Mucosa of descending colon (tissue), 3 donors: ENCODE data around the gene TPM1. TPM values are rescaled to one million over a fixed set of nuclear protein-coding genes. Genes with fewer than 3 reads are reported as not detected.

Experiments
- ATAC-seq: fragments of 200-7000 bp; cut with Tn5 transposase; one replicate; pipeline ENCODE4 v1.9.1; 2020; ENCODE audit warnings: mild to moderate bottlenecking, moderate library complexity
- DNase-seq, 3 donors: peaks; one replicate each; pipeline ENCODE4 v3.0.0-alpha.2; 2020
- H3K36me3 ChIP-seq: fragments of 200-600 bp; one replicate; pipeline ENCODE4 v1.8.0; 2021; ENCODE audit warnings: low read depth, mild to moderate bottlenecking
- H3K4me1 ChIP-seq: fragments of 200-600 bp; one replicate; pipeline ENCODE4 v1.8.0; 2021; ENCODE audit warnings: low read depth, mild to moderate bottlenecking
- H3K4me3 ChIP-seq: fragments of 200-600 bp; one replicate; pipeline ENCODE4 v1.8.0; 2021; ENCODE audit warnings: mild to moderate bottlenecking
- H3K9me3 ChIP-seq: fragments of 200-600 bp; one replicate; pipeline ENCODE4 v1.8.0; 2021; ENCODE audit warnings: mild to moderate bottlenecking
- intact Hi-C, 2 donors: fragments of 100-400 bp; cut with DNase I in 1 of 2; cut with micrococcal nuclease in 1 of 2; formaldehyde crosslinking; loops; one replicate each; pipeline versions ENCODE4 v1.11.0 to v1.11.1; 2022; cut with DNase I, micrococcal nuclease
- total RNA-seq, 3 donors: library from RNA; stranded (reverse); fragmentation: NEBNext Ultra II Directional in 2 of 3; extraction: Animal tissue kit (Norgen Biotek cat#: 25700) in 2 of 3; gene quantifications; one replicate each; pipeline versions ENCODE4 v1.2.1 to v1.2.4, GENCODE V29; 2021 to 2023
- TF ChIP-seq, protein P1 (sequence below): fragments of 200-600 bp; IDR thresholded peaks from one replicate; pipeline ENCODE4 v1.8.0; 2022; ENCODE audit warnings: antibody characterized with exemption, mild to moderate bottlenecking
- donor health status: DM: no; HTN: no; CAD: no; lungs with moderate emphysema.
- donor health status: DM: no; HTN: no; CAD: no.
- donor health status: DM: no; HTN: yes; CAD: no.

Gene TPM1
- total RNA-seq, 3 donors from 2014 or later, result 613 to 1,704 (median 696) TPM

DNA sequence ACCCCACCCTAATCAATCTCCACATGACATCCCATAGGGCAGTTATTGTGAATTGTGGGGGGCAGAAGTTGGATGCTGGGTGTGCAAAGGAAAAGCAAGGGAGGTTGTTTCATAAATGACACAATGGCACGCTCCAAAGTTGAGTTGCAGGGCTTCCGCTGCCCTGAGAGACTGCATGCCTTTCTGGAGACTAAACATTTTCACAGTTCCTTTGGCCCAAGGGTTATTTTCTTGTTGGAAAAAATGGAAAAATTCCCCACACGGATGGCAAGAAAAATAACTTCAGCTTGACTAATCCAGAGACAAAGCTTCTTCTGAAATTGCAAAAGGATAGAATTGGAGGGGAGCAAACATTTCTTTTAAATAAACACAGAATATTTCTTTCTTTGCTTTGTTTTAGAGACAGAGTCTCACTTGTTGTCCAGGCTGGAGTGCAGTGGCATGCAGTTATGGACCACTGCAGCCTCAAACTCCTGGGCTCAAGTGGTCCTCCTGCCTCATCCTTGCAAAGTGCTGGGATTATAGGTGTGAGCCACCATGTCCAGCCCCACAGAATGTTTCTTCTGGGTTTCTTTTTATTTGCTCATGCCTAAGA, 19.1 kb upstream of the TPM1 start:
- TF ChIP-seq, protein P1, sequence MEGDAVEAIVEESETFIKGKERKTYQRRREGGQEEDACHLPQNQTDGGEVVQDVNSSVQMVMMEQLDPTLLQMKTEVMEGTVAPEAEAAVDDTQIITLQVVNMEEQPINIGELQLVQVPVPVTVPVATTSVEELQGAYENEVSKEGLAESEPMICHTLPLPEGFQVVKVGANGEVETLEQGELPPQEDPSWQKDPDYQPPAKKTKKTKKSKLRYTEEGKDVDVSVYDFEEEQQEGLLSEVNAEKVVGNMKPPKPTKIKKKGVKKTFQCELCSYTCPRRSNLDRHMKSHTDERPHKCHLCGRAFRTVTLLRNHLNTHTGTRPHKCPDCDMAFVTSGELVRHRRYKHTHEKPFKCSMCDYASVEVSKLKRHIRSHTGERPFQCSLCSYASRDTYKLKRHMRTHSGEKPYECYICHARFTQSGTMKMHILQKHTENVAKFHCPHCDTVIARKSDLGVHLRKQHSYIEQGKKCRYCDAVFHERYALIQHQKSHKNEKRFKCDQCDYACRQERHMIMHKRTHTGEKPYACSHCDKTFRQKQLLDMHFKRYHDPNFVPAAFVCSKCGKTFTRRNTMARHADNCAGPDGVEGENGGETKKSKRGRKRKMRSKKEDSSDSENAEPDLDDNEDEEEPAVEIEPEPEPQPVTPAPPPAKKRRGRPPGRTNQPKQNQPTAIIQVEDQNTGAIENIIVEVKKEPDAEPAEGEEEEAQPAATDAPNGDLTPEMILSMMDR, result no peak
- intact Hi-C loops, result no loop called here
- Histone ChIP-seq H3K9me3 (no peaks in the 10 kb centered on the region), H3K36me3 (no peaks in the 10 kb centered on the region), H3K4me1 (no peaks in the 10 kb centered on the region), H3K4me3 (no peak overlapping the region)
- ATAC-seq, result no peak
- DNase-seq, result no peak

- ATAC-seq, result no peak
Observed at GRCh38 chr15:63025460-63025859, 17.1 kb upstream of the TPM1 start.

GRCh38 chr15:63027646-63028045, 14.9 kb upstream of the TPM1 start:
- H3K4me3 ChIP-seq, result no peak overlapping the region
- TF ChIP-seq, protein P1, result no peak
- no peaks in the 10 kb centered on the region for H3K9me3 ChIP-seq
- DNase-seq (no peak), ATAC-seq (no peak)
- peaks cover 4% of the 10 kb centered on the region for H3K4me1 ChIP-seq
- intact Hi-C loops, result no loop called here
- H3K36me3 ChIP-seq, result no peaks in the 10 kb centered on the region

More at GRCh38 chr15:63025460-63025859, 17.1 kb upstream of the TPM1 start:
- Histone ChIP-seq H3K4me3 (no peak overlapping the region), H3K36me3 (no peaks in the 10 kb centered on the region), H3K4me1 (peaks cover 4% of the 10 kb centered on the region), H3K9me3 (no peaks in the 10 kb centered on the region)
- TF ChIP-seq, protein P1, result no peak
- no peak for DNase-seq
- intact Hi-C loops, result no loop called here

DNA sequence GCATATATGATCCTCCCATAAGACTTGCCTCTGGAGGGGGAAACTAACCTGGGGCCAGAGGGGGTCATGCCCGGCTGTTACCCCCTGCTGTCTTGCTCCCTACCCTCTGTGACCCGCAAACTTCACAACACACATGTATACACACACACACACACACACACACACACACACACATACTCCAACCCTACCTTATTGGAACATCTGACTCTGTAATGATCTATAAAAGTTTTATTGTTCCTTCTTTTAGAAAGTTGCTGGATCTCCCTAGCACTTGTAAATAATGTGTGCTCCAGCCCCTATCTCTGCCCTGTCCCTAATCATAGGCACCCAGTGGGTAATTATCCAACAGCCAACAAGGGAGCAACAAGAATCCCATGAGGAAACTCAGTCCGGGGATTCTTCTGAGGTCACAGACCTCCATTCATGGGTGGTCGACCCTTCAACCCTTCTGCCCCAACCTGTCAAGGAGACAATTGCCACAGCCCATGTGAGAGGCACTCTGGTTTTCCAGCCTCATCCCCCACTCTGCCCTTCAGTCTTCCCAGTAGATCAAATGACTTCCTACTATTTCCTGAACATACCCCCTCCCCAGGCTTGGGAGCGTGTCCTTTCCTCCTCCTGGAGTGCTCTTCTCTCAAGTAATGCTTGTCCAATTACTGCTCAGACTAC, 14.0 kb upstream of the TPM1 start:
- Histone ChIP-seq H3K4me3 (no peak overlapping the region), H3K36me3 (no peaks in the 10 kb centered on the region), H3K4me1 (peaks cover 4% of the 10 kb centered on the region), H3K9me3 (no peaks in the 10 kb centered on the region)
- ATAC-seq, result peak; percentile 82
- intact Hi-C loops, result no loop called here
- DNase-seq, result peak in 1 of 3 donors; percentile 73
- TF ChIP-seq, protein P1, result no peak

DNA sequence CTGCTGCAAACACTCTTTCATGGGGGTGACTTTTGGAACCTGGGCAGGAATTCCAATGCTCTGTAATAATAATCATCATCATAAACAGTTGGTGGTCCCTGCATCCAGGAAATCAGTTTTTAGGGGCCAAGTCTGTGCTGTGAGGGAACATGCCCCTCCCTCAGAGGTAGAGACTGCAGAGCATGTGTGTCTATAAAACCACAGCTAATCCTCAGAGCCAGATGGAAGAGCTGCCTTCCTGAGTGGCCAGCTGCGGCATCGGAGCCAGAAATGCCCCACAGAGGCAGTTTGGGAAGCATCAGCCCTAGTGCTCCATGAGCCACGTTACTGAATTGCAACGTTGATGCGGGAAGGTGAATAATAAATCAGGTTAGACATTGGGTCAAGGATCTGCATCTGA, 12.9 kb upstream of the TPM1 start:
- Histone ChIP-seq H3K4me1 (peaks cover 4% of the 10 kb centered on the region), H3K36me3 (no peaks in the 10 kb centered on the region), H3K4me3 (no peak overlapping the region), H3K9me3 (no peaks in the 10 kb centered on the region)
- intact Hi-C loops, result no loop called here
- DNase-seq, result no peak
- TF ChIP-seq, protein P1, result no peak
- ATAC-seq, result no peak
